Tibial nerve (tissue), 4 donors: ENCODE results near the gene ESRRB.

Experiments used
- EP300 ChIP-seq, 2 donors: sonication (generic); formaldehyde crosslinking; IDR thresholded peaks; one replicate each; pipeline ENCODE4 v1.6.1; 2017; ENCODE audit warnings: antibody characterized with exemption in 2 of 2, mild to moderate bottlenecking in 1 of 2
- POLR2A ChIP-seq, 2 donors: fragments of 450-650 bp; IDR thresholded peaks; one replicate each; pipeline ENCODE4 v1.6.1; 2017; ENCODE audit warnings: antibody characterized with exemption in 2 of 2, mild to moderate bottlenecking in 2 of 2, moderate library complexity in 2 of 2
- TF ChIP-seq, protein P1 (sequence below), 5 experiments: fragments of 200-600 bp in 3 of 5; fragments of 450-650 bp in 2 of 5; sonication (generic) in 3 of 5; IDR thresholded peaks; one replicate each; pipeline ENCODE4 v1.5.1; 2016 to 2019; ENCODE audit warnings: antibody characterized with exemption in 5 of 5, mild to moderate bottlenecking in 3 of 5, moderate library complexity in 2 of 5

DNA sequence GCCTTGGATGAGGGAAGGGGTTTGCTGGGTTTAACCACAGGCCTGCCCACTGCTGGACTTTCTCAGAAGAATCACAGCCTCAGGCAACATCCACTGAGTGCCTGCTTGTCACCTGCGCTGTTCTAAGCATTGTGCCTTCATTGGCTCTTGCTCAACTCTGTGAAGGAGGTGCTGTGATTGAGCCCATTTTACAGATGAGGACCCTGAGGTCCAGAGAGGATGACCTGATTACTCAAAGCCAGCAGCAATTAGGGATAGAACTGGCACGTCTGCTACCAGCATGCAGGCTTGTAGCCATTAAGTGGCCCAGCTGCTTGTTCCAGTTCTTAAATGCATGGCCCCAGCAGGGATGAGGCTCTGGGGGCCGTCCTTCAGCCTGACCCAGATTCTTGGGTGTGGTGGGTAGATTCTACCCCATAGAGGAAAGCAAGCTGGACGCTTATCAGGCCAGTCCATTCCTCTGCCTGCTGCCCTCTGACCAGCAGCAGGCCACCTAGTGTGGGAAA lies 54.6 kb downstream of the ESRRB start:
- TF ChIP-seq, protein P1, sequence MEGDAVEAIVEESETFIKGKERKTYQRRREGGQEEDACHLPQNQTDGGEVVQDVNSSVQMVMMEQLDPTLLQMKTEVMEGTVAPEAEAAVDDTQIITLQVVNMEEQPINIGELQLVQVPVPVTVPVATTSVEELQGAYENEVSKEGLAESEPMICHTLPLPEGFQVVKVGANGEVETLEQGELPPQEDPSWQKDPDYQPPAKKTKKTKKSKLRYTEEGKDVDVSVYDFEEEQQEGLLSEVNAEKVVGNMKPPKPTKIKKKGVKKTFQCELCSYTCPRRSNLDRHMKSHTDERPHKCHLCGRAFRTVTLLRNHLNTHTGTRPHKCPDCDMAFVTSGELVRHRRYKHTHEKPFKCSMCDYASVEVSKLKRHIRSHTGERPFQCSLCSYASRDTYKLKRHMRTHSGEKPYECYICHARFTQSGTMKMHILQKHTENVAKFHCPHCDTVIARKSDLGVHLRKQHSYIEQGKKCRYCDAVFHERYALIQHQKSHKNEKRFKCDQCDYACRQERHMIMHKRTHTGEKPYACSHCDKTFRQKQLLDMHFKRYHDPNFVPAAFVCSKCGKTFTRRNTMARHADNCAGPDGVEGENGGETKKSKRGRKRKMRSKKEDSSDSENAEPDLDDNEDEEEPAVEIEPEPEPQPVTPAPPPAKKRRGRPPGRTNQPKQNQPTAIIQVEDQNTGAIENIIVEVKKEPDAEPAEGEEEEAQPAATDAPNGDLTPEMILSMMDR (IDR thresholded peaks at IDR 0.05), result no peak
- TF ChIP-seq POLR2A (IDR thresholded peaks at IDR 0.05) (no peak), EP300 (IDR thresholded peaks at IDR 0.05) (no peak)
